Stimulated activated CD4-positive, alpha-beta T cell treated with anti-CD3 and anti-CD28 coated beads, Interleukin-15, amount 100 ng/mL, for 24 hours (primary cell): ENCODE measurements around the gene NPAS3.

Source experiments
- DNase-seq: peaks from one replicate; pipeline ENCODE4 v3.0.0-alpha.2; 2020

The NPAS3 gene

DNA sequence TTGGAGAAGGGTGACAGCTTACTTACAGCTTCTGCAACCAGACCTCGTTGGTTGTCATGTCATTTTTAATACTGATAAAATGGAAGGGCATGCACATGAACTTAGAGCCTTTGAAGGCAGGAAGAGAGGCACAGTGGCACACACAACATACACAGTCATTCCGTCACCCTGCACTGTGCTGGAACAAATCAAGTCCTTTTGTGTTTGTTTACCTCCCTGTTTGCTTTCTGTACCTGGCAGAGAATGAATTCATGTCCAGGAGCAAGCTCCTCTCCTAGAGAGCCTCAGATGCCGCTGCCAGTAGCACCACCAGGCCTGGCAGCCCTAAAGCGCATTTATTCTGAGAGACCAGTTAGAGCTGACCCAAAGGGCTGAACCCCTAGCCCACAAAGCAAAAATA is 551.9 kb downstream of the NPAS3 start:
- DNase-seq = no peak

DNA sequence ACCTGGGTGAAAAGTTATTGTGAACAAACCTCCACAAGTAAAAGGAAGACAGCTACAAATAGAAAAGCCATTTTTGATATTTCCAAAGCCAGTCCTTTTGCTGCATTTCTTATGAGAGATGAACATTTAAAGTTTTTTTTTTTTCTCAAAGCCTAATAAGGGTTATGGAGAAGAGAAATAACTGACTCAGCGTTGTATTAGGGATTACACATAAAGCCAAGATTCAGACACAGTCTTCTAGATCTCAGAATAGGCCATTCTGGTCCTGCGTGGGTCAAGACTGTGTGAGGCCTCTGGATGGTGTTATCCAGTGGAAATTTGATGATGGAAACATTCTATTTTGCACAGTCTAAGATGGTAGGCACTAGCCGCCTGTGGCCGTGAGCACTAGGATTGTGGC is 552.4 kb downstream of the NPAS3 start:
- DNase-seq = no peak

DNA sequence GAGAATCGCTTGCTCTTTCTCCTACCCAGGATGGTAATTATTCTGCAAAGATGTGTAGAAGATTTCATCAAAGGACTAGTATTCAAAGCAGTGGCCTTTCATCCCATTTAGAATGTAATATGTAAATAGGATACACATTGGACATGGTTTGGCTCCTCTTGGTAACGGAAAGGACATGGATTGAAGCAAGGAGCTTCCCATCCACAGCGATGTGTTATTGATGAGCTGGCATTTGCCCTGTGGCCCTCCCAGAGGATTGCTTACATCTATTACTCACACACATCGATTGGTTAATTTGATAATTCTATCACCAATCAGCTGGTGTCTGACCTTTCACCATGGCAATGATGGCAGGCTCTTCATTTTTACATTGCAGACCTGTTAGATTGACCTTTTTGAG is 553.8 kb downstream of the NPAS3 start:
- DNase-seq = no peak

DNA sequence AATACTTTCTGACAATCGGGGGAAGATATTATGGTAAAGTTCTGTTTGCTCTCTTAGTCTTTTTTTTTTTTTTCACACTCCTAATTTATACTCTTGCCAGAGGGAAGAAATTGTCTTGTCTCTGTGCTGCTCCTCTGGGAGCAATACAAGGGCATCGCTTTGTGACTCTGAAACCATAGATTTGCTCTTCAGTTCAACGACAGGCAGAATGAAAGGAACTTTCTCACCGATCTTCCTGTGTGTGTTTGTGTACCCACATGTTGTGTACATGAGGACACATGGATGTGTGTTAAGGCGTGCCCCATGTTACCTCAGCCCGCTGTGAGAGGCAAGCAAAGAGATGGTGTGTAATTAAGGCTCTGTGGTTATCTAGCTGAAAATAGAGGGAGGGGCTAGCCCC is 554.6 kb downstream of the NPAS3 start:
- no peak for DNase-seq

DNA sequence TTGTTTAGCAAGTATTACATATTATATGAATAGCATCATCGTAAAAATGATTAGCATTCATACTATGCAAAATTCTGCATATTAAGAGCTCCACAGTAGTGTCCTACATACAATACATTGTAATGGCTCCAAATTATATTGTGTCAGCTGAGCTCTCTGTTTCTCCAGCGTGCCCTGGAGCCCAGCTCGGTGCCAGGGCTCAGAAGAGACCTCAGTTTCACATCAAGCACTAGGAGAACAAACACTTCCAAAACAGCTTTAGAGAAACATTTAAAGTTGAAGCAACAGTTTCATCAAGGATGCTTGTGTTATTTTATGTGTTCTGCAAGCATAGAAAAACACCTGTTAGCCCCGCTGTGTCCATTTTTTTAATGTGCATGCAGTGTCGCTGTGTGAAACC is 555.3 kb downstream of the NPAS3 start:
- no peak for DNase-seq

DNA sequence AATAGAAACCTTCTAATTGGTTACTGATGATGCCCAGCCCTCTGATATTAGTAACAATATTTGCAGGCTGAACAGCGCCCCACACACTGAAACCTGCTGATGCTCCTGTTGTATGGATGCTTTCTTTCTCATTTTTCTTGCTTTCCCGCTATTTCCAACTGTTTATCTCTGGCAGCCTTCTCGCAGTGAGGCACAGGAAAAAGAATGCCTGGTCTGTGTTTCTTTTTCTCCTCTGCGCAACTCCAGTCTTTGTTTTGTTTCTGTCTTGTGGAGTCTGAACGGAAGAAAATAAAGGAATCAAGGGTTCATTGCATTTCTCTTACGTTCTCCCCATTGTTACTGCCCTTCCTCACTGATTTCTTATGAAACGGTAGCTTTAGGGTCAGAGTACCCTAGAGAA is 561.0 kb downstream of the NPAS3 start:
- no peak for DNase-seq

DNA sequence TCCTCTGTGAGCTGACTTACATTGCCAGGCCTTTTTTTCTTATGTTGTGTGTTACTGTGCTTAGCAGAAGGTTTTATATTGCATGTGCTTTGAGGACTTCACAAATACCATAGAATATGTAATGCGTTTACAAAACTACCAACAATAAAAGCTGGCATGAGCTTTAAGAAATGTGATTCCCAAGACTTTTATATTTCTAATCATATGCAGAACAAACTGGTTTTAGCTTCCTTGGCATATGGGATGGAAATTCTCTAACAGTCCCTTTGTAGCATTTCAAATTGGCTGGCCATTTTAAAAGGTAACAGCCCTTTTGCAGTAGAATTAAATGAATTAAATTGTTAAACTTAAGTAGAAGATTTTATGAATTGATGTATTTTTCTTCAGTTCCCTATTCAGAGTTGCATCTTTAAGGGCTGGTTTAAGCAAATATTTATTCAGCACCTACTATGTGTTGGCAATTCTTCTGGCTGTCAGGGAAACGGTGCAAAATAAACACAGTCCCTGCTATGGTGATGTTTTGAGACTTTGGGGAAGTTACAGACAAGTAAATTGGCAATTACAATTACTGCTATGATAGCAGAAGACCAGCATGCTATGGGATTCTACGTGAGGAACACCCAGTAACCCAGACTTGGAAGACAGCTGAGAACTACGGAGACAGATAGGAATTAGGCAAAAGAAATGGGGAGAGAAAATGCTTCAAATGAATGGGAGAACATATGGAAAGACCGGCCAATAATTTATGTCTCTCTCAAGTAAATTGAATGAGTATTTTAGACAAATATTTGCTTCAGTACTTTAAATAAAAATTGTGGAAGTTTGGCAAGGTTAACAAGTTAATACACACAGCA is 565.8 kb downstream of the NPAS3 start:
- DNase-seq = no peak

DNA sequence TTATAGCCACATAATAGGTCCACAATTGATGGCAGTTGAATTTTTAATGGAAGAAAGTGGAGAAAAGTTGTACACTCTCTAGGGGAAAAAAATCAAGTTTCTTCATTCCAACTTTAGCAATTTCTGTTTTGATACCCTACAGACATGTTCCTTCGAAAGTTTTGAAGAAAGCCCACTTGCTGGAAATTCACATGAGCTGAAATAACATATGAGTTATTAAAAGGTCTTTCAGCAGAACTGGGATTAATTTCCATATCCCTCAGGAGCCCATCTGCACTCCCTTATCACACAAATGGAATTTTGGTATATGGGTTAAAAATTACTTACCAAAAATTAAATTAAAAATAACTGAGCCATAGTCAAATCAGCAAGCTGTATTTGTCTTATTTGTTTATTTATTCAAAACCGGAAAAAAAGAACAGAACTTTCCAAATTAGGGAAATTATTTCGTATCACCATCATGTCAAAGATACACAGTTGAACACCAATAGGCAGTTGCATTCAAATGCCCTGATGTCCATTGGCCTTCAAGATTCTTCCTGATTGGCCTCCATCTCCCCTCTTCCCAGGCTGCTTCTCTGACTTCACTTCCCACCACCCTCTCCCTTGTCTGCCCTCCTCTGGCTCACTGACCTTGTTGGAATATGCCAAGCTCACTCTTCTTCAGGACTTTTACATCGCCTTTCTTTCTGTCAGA is 566.7 kb downstream of the NPAS3 start:
- DNase-seq = no peak

DNA sequence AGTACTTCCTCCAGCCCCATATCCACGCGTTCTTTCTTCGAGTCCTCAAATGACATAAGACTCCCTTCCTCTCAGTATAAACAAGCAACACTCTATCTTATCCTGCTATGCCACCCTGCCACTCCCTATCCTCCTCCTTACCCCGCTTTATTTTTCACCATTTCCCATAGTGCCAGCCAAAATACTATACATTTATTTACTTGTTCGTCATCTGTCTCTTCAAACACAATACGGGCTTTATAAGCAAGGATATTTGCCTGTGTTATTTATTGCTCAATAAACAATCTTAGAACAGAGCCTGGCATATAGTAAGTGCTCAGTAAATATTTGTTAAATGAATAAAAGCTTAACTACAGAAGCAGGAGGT is 567.3 kb downstream of the NPAS3 start:
- no peak for DNase-seq

DNA sequence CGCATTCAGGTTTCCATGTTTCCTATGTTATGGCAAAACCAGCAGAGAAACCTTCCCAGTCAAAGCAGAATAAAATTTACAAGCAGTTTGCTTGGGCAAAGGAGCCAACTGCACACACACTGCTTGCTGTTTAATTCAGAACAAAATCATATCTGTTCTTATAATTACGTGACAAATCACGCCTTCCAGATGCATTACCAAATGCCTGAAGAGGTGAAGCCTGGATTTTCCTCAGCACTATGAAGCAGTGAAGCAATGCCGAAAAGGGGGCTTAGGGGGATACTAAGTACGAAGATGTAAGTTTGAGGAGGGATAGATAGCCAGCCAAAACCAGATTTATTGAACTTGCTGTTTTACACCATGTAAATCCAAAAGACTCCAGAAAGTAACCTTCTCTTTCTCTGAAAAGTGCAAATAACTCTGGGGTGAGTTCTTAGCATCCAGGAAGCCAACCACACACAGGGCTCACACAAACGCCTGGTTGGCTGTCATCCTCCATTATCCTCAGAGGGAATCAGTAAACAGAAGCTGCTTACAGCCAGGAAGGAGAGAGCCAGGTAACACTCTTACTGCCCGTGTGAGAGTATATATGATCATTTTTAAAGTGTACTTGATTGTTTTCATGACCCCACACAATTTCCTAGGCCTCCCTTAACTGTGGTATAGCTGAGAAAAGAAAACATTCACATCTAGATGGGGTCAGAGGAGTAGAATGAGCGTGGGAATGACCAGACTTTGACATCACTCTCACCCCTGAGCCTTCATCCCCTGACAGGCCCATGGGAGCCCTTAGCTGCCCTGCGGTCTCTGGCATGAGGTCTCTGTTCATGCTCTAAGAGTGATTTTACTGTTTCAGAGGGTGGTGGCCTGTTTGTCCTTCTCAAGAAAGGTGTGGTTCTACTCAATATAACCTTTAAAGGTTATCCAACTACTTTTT is 569.7 kb downstream of the NPAS3 start:
- DNase-seq = no peak

DNA sequence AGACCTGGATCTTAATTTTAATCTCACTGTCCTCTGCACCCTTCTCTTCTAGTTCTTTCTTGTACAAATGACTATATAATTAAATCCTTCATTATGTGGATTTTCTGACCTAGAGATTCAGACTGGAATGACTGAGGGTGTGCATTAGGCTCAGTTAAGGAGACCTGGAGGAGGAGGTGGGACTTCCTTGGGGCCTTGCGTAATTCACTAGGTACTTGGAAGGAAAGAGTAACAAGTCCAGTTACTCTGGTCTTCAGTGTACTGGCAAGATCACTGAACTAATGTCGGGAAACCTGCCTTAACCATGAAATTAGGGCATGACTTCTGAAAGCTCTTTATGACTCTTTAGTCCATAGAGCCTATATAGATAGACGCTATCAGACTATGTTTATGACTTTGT is 570.8 kb downstream of the NPAS3 start:
- no peak for DNase-seq

DNA sequence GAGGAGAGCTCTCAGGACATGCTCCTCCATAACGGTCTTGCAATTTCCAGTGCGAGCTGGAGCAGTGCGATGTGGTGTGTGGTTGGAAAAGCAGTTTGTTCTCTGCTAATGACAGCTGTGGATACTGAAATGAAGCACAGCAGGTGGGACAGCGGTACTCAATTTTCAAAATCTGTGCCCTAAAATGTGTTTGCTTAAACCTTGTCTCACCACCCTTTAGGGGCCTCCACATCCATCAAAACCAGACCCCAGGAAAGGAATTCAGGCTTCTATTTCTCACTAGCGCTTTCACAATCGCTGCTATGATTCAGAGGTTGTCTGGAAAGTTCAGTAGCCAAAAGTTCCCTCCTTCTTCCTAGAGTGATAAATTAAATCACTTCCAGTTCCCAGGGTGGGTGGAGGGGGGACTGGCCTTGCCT is 571.4 kb downstream of the NPAS3 start:
- no peak for DNase-seq

DNA sequence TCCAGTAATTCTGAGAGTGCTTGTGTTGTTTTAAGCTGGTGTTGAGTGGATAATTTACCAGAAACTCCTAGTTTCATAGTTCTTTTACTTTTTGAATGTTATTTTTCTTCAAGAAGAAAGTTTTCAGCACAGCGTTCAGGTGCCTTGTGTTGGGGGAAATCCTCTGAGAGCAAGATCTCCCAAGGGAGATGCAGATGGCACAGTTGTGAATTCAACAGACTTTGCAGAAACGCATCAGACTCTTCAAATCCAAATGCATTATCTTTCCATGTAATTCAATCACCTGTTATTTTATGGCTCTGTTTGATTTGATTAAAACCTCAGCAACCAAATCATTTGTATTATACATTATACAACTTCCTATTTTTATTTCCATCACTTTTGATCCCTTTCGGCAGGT is 572.3 kb downstream of the NPAS3 start:
- DNase-seq = no peak

DNA sequence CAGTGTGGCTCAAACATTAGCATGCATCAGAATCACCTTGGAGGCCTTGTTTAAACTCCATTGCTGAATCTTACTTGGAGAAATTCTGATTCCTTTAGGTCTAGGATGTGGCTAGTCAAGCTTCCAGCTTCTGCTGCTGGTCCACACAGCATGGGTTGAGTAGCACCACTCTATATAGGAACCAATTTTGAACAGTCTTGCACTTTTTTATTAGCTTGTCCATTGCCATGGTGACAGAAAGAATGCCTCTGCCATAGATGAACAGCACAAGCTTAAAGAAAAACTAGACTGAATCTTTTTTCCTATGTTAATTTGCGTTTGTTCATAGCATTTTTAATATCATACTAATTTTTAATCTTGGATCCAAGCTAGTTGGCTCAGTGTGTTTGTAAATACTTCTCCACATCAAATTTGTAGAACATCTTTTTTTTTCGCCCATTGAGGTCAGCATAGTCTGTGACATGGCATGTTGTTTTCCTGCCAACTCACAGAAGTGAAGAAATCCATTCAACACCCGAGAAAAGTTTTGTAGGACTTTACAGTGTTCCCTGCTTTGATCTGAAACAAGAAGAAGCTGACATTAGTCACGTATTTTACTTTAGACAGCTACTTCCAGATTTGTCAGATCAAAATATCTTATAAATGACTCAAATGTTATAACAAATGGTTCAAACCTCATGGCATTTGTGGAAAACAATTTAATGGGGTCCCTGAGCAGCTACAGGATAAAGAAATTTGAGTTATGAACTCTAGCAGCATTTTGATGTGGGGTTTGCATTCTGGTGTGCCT is 573.4 kb downstream of the NPAS3 start:
- DNase-seq = no peak

DNA sequence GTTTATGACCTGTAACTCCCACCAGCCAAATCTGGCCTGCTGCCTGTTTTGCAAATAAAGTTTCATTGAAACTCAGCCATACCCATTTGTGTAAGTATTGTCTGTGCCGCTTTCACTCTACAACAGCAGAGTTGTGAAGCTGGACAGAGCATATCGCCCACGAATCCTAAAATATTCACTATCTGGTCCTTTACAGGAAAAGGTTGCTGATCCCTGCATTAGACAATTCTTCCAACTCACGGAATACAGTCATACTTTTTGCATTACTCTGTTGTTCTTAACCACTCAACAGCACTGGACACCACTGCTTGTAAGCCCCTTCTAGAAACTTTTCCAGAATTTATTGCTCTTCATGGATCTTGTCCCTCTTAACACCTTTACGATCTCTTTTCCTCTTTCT is 576.8 kb downstream of the NPAS3 start:
- DNase-seq = no peak

DNA sequence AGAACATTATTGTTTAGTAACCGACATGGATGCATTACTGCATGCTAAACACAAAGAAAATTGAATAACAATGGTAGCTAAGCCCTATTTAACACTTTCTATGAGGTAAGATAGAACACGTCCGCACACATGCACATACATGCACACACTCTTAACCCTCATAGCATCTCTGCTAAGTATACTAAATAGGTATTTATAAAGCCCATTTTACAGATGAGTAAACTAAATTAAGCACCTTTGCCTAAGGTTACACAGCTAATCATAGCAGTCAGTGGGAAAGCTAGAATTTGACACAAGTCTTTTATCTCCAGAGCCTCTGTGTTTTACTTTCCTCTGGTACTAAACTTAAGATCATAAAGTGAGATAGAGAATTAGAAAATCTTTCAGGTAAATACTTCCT is 577.2 kb downstream of the NPAS3 start:
- DNase-seq = no peak

DNA sequence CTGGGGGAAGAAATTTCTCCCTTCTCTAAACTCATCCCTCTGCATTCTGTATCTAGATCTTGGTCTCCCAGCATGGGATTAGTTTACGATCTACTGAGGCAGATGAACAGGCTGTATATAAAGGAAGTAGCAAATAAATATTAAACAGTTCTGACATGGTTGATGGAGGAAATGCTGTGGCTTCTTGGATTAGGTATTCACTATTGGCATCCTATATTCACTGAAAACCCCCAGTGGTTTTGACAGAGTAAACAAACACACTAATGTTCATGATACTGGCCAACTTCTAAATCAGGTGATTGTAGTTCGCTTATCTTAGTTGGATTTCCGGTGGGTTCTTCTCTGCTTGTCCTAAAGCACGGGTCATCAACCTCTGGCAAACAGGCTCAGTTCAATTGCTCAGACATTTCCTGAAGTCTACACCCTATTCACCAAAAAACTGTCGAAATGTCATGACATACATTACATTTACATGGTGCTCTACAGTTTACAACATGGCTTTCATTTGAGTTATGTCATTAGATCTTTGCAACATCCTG is 578.3 kb downstream of the NPAS3 start:
- DNase-seq = no peak

DNA sequence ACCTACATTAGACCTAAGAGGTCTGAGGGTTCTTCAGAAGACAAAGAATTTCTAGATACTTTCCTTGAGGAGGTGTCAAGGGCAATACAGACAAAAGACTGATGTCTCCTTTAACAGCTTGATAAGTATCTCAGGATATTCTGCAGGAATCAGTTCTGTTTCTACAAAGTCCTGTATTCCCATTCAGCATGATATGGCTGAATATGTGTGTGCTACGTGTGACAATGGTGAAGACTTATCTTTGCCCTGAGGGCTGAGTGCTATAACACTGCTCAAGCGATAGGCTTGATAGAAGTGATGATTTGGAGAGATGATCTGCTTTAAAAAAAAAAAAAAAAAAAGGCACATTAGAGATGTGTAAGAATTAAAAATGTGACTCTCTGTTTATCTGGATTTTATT is 582.5 kb downstream of the NPAS3 start:
- no peak for DNase-seq

DNA sequence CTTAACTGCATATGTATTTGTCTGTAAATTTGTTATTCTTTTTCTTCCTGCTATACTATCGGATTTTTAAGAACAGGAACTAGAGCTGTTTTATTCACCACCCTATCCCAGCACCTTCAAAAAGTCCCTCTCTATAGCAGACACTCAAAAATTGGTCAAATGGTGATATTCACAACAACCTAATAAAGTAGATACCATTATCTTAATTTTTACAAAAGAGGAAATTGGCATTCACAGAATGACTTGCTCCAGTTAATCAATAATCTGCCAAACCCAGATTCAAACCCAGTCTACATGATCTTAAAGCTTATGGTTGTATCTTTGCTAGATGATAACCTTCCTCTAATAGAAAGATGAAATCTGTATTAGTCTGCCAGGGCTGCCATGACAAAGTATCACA is 585.6 kb downstream of the NPAS3 start:
- DNase-seq = no peak

DNA sequence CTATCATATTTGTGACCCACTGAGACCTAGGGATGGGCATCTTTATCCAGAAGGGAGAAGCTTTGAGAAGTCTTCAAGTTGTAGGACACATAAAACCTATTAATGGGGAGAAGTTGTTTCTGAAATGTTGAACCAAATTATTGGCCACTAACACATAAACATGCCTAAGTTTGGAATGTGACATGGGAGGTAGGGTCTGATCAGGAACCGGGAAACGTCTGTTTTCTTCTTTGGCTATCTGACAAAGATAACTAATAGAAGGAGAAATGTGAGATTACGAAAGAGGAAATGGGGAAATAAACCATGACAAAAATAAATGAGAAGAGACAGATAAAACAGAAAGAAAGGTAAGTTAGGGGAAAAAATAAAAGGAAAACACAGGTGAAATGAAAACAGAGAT is 586.9 kb downstream of the NPAS3 start:
- no peak for DNase-seq

DNA sequence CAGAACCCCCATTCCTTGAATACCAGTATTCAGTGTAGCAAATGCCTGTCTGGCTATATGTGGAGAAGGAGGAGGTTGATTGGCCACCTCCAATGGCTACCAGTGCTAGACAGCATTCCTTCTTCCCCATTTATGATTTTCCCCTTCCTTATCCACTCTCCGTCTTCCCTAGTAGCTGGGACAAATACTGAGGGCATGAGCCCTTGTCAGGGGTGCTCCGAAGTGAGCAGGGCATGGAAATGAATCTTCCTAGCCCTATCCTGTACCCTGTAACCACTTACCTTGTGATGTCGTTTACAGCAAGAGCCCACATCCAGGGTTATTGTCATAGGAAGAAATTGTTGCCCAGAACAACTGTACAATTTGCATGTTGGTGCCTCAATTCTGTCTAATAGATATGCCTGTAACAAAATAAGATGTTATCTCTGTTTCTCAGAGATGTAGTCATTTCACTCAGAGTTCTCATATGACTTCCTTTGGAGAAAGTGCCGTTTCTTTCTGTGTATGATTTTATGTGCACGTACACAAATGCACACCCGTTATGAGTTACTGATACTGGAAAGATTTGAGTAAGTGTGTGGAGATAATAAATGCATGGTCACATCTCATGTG is 588.5 kb downstream of the NPAS3 start:
- DNase-seq = no peak

DNA sequence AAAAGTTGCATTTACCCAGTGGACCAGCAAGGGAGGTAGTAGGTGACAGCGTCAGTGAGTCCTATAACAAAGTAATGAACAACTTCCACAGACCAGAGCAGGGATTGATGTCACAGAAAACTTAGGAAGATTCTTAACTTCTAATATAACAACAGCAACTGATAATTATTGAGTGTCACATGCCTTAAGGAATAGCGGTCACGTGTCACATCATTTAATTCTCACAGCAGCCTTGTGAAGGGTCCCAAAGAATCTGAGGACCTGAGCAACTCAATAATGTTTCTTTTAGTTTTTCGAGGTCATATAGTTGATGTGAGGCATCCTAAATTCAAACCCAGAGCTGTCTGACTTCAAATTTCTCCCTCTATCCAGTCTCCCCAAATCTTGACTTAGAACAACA is 590.0 kb downstream of the NPAS3 start:
- no peak for DNase-seq
